ENCODE data around the gene GDPD5. TPM values are rescaled to one million over a fixed set of nuclear protein-coding genes. Genes with fewer than 3 reads are reported as not detected.

GDPD5 gene
- total RNA-seq, 1 experiment from 2014 or later = 7.8 TPM

DNA sequence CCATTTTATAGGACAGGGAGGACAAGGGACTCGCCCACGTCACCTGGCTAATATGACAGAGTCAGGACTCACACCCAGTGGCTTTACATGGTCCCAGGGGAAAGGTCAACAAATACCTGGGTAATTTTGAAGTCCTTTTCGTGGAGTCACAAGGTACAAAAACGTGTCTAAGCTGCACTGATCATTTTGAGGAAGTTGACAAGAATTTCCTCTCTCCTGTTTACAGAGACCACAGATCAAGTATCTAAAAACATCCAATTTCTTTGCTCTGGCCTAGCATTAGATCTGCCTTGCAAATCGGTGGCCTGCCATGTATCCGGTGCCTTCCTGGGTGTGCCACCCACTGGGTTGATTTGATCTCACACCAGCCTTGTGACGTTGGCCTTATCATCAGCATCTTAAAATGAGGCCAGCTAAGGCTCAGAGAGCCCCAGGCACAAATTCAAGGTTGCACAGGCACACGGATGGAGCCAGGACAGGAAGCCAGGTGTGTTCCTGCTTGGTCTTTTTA is 17.6 kb downstream of the GDPD5 start:
- Histone ChIP-seq H3T11ph (ENCODE audit: low read length) (no peak overlapping the region), H3K56ac (ENCODE audit: insufficient read length, low read depth, low read length) (no peak overlapping the region), H3K9ac (ENCODE audit: extremely low read depth, insufficient read length, low read length) (no peak overlapping the region), H3K27me3 (ENCODE audit: insufficient read depth, low read length) (no peaks in the 10 kb centered on the region), H4K91ac (ENCODE audit: insufficient read length, low read depth, low read length) (no peak overlapping the region), H3K27ac (ENCODE audit: insufficient read length, low read depth, low read length) (no peak overlapping the region), H2BK12ac (ENCODE audit: insufficient read length, low read depth, low read length) (no peak overlapping the region), H2AK5ac (ENCODE audit: insufficient read length, low read length) (no peak overlapping the region), H3K18ac (ENCODE audit: insufficient read length, low read depth, low read length) (no peak overlapping the region), H3K14ac (ENCODE audit: insufficient read depth, low read length) (no peak overlapping the region), H3K9me3 (ENCODE audit: control insufficient read depth, low read depth, low read length) (no peaks in the 10 kb centered on the region), H3K23ac (ENCODE audit: insufficient read length, low read depth, low read length) (no peak overlapping the region), H2BK20ac (ENCODE audit: low read depth, low read length, poor library complexity, severe bottlenecking) (no peak overlapping the region), H2BK5ac (ENCODE audit: insufficient read length, low read length) (no peak overlapping the region), H3K4me2 (ENCODE audit: insufficient read depth, insufficient read length, low read length) (no peak overlapping the region), H3K23me2 (ENCODE audit: insufficient read length, low read depth, low read length, poor library complexity, severe bottlenecking) (no peaks in the 10 kb centered on the region), H4K20me1 (ENCODE audit: control insufficient read depth, insufficient read depth, insufficient read length) (no peaks in the 10 kb centered on the region), H2BK120ac (ENCODE audit: low read depth, low read length, poor library complexity, severe bottlenecking) (no peak overlapping the region), H3K79me1 (ENCODE audit: insufficient read depth, low read depth, low read length, poor library complexity, severe bottlenecking) (no peaks in the 10 kb centered on the region), H4K5ac (ENCODE audit: insufficient read length, low read depth, low read length) (no peak overlapping the region), H3K4ac (ENCODE audit: low read depth, low read length) (no peak overlapping the region), H2AFZ (ENCODE audit: low read length) (no peak overlapping the region), H3K79me2 (ENCODE audit: insufficient read depth, low read length) (no peaks in the 10 kb centered on the region), H3K4me1 (ENCODE audit: insufficient read depth, low read length) (no peaks in the 10 kb centered on the region), H2BK15ac (ENCODE audit: low read depth, low read length) (no peak overlapping the region), H4K8ac (replicated peaks; ENCODE audit: insufficient read length, low read depth, low read length) (no peak overlapping the region)
- Mint-ChIP-seq H3K27ac (no peak overlapping the region), H3K4me3 (no peak overlapping the region), H3K4me1 (peaks cover 0 to 4% of the 10 kb centered on the region in 2 experiments; a peak in 2 of 4 replicates), H3K27me3 (ENCODE audit: low read depth) (no peaks in the 10 kb centered on the region; the same call in 1 of the 2 replicates), H3K9me3 (no peaks in the 10 kb centered on the region), H3K36me3 (ENCODE audit: insufficient read depth in 1 of 3, low read depth in 3 of 3) (no peaks in the 10 kb centered on the region)
- no CpG with 5 or more reads among the region's 8 CpGs for WGBS (ENCODE audit: extremely low coverage, insufficient read length, low lambda C conversion rate)
- no peak for DNase-seq
- TF ChIP-seq, protein P1, sequence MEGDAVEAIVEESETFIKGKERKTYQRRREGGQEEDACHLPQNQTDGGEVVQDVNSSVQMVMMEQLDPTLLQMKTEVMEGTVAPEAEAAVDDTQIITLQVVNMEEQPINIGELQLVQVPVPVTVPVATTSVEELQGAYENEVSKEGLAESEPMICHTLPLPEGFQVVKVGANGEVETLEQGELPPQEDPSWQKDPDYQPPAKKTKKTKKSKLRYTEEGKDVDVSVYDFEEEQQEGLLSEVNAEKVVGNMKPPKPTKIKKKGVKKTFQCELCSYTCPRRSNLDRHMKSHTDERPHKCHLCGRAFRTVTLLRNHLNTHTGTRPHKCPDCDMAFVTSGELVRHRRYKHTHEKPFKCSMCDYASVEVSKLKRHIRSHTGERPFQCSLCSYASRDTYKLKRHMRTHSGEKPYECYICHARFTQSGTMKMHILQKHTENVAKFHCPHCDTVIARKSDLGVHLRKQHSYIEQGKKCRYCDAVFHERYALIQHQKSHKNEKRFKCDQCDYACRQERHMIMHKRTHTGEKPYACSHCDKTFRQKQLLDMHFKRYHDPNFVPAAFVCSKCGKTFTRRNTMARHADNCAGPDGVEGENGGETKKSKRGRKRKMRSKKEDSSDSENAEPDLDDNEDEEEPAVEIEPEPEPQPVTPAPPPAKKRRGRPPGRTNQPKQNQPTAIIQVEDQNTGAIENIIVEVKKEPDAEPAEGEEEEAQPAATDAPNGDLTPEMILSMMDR (conservative IDR thresholded peaks at IDR 0.05) = no peak
